ENCODE results near the gene ARMC3.

Gene ARMC3

GRCh38 chr10:22992075-22992474 lies 64.2 kb downstream of the ARMC3 start:
- no peak for DNase-seq (ENCODE audit: low read depth in 2 of 2)

GRCh38 chr10:22992621-22993020 lies 64.8 kb downstream of the ARMC3 start:
- DNase-seq (ENCODE audit: low read depth in 2 of 2) = no peak

- DNase-seq (ENCODE audit: low read depth in 2 of 2) = no peak
Observed at GRCh38 chr10:22993314-22993713, 65.5 kb downstream of the ARMC3 start.

- no peak for DNase-seq (ENCODE audit: low read depth in 2 of 2)
Observed at GRCh38 chr10:22997096-22997495, 69.2 kb downstream of the ARMC3 start.

GRCh38 chr10:22998091-22998490 lies 70.2 kb downstream of the ARMC3 start:
- no peak for DNase-seq (ENCODE audit: low read depth in 2 of 2)

- DNase-seq (ENCODE audit: low read depth in 2 of 2) = no peak
Observed at GRCh38 chr10:22999942-23000341, 72.1 kb downstream of the ARMC3 start.

GRCh38 chr10:23001901-23002516 lies 74.2 kb downstream of the ARMC3 start:
- DNase-seq (ENCODE audit: low read depth in 2 of 2) = no peak

- no peak for DNase-seq (ENCODE audit: low read depth in 2 of 2)
Observed at GRCh38 chr10:23005150-23005549, 77.3 kb downstream of the ARMC3 start.

GRCh38 chr10:23013581-23014335 lies 85.9 kb downstream of the ARMC3 start:
- DNase-seq (ENCODE audit: low read depth in 2 of 2) = no peak

GRCh38 chr10:23015021-23015707 lies 87.3 kb downstream of the ARMC3 start:
- DNase-seq (ENCODE audit: low read depth in 2 of 2) = no peak

- no peak for DNase-seq (ENCODE audit: low read depth in 2 of 2)
Observed at GRCh38 chr10:23016636-23017035, 88.8 kb downstream of the ARMC3 start.

- no peak for DNase-seq (ENCODE audit: low read depth in 2 of 2)
Observed at GRCh38 chr10:23019633-23020032, 91.8 kb downstream of the ARMC3 start.

- DNase-seq (ENCODE audit: low read depth in 2 of 2) = no peak
Observed at GRCh38 chr10:23021430-23021829, 93.6 kb downstream of the ARMC3 start.

- no peak for DNase-seq (ENCODE audit: low read depth in 2 of 2)
Observed at GRCh38 chr10:23024002-23024401, 96.1 kb downstream of the ARMC3 start.

GRCh38 chr10:23031318-23031717 lies 103.5 kb downstream of the ARMC3 start:
- no peak for DNase-seq (ENCODE audit: low read depth in 2 of 2)

- DNase-seq (ENCODE audit: low read depth in 2 of 2) = no peak
Observed at GRCh38 chr10:23034790-23035189, 106.9 kb downstream of the ARMC3 start.

GRCh38 chr10:23035569-23035968 lies 107.7 kb downstream of the ARMC3 start:
- no peak for DNase-seq (ENCODE audit: low read depth in 2 of 2)

- DNase-seq (ENCODE audit: low read depth in 2 of 2) = no peak
Observed at GRCh38 chr10:23037152-23037551, 109.3 kb downstream of the ARMC3 start.

- no peak for DNase-seq (ENCODE audit: low read depth in 2 of 2)
Observed at GRCh38 chr10:23037561-23037960, 109.7 kb downstream of the ARMC3 start.

GRCh38 chr10:23038172-23038571 lies 110.3 kb downstream of the ARMC3 start:
- no peak for DNase-seq (ENCODE audit: low read depth in 2 of 2)

GRCh38 chr10:23040002-23040401 lies 112.1 kb downstream of the ARMC3 start:
- no peak for DNase-seq (ENCODE audit: low read depth in 2 of 2)

GRCh38 chr10:23046027-23046426 lies 118.2 kb downstream of the ARMC3 start:
- DNase-seq (ENCODE audit: low read depth in 2 of 2) = no peak

Data from stimulated activated CD4-positive, alpha-beta T cell treated with anti-CD3 and anti-CD28 coated beads, Interleukin-1b, Interleukin-23, amount 100 ng/mL, for 1 hour (primary cell).